Body of pancreas (tissue), 4 donors: ENCODE measurements around the gene TPST1. TPM values are rescaled to one million over a fixed set of nuclear protein-coding genes. Genes with fewer than 3 reads are reported as not detected.

Source experiments
- ATAC-seq: fragments of 150-250 bp; one replicate; pipeline ENCODE4 v1.9.1; 2016
- DNase-seq, 4 donors: peaks; one replicate each; pipeline ENCODE4 v3.0.0-alpha.2; 2019
- H3K27ac ChIP-seq, 4 donors: fragments of 200-600 bp; sonication (generic); 1 replicate in 3 of 4; 2 replicates in 1 of 4; pipeline versions ENCODE4 v1.5.1 to v1.6.1; 2016 to 2019; ENCODE audit warnings: mild to moderate bottlenecking in 1 of 4, mixed read lengths in 1 of 4, moderate library complexity in 1 of 4
- H3K27me3 ChIP-seq, 2 donors: fragments of 200-600 bp; sonication (generic); one replicate each; pipeline ENCODE4 v1.6.0; 2016; ENCODE audit warnings: mild to moderate bottlenecking in 1 of 2
- H3K36me3 ChIP-seq, 2 donors: fragments of 200-600 bp; sonication (generic); replicated peaks in 1 of 2; 2 replicates each; pipeline ENCODE4 v1.5.1; 2016; ENCODE audit warnings: low read depth in 2 of 2; ENCODE audit not compliant: insufficient read depth in 1 of 2
- H3K4me1 ChIP-seq: fragments of 200-600 bp; sonication (generic); one replicate; pipeline ENCODE4 v1.6.0; 2016
- H3K4me3 ChIP-seq, 2 donors: fragments of 200-600 bp; sonication (generic); 1 replicate in 1 of 2; 2 replicates in 1 of 2; pipeline ENCODE4 v1.5.1; 2016 to 2019
- H3K9me3 ChIP-seq, 3 donors: fragments of 200-600 bp; sonication (generic); 1 replicate in 2 of 3; 2 replicates in 1 of 3; pipeline ENCODE4 v1.5.1; 2016
- POLR2A ChIP-seq, 3 donors: fragments of 450-650 bp; IDR thresholded peaks; one replicate each; pipeline ENCODE4 v1.6.1; 2016; ENCODE audit warnings: antibody characterized with exemption in 3 of 3, mild to moderate bottlenecking in 2 of 3
- WGBS, 2 donors: methylation state at CpG; one replicate each; pipeline ENCODE4 v1.1.5; 2017; 5-methylcytosine and 5-hydroxymethylcytosine counted together
- intact Hi-C: fragments of 100-400 bp; cut with DNase I; formaldehyde crosslinking; loops from one replicate; pipeline ENCODE4 v1.15.1; 2023
- total RNA-seq, 2 donors: library from RNA; depleted of rRNA; stranded (reverse); fragments of >200 nt; gene quantifications; one replicate each; pipeline ENCODE4 v1.1.0, GENCODE V29; 2016
- TF ChIP-seq, protein P1 (sequence below), 7 experiments: fragments of 450-650 bp in 4 of 7; fragments of 200-600 bp in 3 of 7; sonication (generic) in 3 of 7; IDR thresholded peaks; one replicate each; pipeline ENCODE4 v1.5.1; 2016 to 2019; ENCODE audit warnings: antibody characterized with exemption in 7 of 7

TPST1 gene
- total RNA-seq, 2 donors from 2014 or later = 12.5 to 16.5 TPM

DNA sequence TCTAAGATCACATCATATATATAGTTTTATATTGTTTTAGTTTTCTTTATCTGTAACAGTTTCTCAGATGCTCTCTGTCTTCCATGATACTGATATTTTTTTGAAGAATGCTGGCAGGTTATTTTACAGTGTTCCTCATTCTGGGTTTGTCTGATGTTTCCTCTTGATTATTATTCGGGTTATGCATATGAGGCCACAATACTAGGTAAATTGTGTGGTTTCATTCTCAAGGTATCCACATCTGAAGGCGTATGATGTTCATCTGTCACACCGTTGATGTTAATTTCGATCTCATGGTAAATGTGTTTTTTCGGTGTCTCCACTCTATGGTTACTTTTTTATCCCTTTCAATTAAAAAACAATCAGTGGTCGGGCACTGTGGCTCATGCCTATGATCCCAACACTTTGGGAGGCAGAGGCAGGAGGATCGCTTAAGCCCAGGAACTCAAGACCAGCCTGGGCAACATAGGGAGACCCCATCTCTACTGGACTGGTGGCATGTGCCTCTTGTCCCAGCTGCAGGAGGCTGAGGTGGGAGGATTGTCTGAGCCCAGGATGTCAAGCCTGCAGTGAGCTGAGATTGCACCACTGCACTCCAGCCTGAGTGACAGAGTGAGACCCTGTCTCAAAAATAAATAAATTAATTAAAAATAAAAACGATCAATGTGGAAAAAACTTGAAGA, 108.9 kb downstream of the TPST1 start:
- TF ChIP-seq POLR2A (IDR thresholded peaks at IDR 0.05) = no peak
- TF ChIP-seq, protein P1, sequence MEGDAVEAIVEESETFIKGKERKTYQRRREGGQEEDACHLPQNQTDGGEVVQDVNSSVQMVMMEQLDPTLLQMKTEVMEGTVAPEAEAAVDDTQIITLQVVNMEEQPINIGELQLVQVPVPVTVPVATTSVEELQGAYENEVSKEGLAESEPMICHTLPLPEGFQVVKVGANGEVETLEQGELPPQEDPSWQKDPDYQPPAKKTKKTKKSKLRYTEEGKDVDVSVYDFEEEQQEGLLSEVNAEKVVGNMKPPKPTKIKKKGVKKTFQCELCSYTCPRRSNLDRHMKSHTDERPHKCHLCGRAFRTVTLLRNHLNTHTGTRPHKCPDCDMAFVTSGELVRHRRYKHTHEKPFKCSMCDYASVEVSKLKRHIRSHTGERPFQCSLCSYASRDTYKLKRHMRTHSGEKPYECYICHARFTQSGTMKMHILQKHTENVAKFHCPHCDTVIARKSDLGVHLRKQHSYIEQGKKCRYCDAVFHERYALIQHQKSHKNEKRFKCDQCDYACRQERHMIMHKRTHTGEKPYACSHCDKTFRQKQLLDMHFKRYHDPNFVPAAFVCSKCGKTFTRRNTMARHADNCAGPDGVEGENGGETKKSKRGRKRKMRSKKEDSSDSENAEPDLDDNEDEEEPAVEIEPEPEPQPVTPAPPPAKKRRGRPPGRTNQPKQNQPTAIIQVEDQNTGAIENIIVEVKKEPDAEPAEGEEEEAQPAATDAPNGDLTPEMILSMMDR (IDR thresholded peaks at IDR 0.05) = no peak
- H3K36me3 ChIP-seq = no peaks in the 10 kb centered on the region
- peaks cover 15% of the 10 kb centered on the region for H3K4me1 ChIP-seq
- H3K9me3 ChIP-seq = no peaks in the 10 kb centered on the region
- 81 to 91% methylated on average over 8 of the region's 8 CpGs for WGBS, 2 donors
- intact Hi-C loops = no loop called here
- H3K4me3 ChIP-seq = no peak overlapping the region
- H3K27ac ChIP-seq = no peak overlapping the region
- DNase-seq (no peak), ATAC-seq (no peak)
- H3K27me3 ChIP-seq = no peaks in the 10 kb centered on the region

DNA sequence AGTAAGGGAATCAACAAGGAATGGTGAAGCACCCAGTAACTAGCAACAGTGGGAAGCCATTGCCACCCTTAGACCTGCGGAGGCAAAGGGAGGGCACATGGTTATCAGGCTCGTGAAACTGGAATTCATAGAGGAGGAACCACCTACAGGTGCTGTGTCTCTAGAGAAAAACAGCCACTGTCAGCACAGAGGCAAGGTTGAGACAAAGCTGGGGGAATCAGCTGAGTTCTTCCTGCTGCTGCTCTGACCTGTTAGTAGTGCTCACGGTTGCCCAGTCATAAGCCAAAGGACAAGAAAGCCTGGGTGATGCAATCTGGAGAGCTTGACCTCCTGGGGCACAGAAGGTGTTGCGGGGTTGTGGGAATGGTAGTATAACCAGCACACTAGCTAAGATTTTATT, 110.1 kb downstream of the TPST1 start:
- intact Hi-C loops = no loop called here
- no peak for ATAC-seq

DNA sequence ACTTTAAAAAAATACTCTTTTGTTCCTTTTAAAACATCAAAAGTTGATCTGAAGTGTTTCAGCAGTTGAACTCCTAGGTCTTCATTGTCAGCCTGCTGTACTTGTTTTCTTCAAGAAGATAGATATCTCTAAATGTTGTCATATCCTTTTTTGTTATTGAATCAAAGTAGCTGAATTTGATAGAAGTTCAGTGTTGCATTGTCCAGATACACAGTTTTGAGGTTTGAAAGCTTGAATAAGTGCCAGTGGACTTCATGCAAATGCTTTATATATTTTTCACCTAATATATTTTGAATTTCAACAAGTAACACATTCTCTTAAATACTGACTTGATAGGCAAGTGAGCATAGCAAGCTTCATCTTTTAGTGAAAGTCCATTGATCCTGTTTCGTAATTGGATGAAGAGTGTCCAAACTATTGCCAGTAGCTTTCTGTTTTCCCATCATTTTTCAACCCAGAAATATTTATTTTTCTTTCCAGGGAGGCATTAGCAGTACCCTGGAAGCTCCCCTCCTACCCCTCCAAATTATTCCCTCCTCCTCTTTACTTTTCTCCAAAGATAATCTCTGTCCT, 114.4 kb downstream of the TPST1 start:
- TF ChIP-seq, protein P1 (IDR thresholded peaks at IDR 0.05) = no peak
- no peak for TF ChIP-seq POLR2A (IDR thresholded peaks at IDR 0.05)
- intact Hi-C loops = no loop called here
- Histone ChIP-seq H3K4me1 (peaks cover 5% of the 10 kb centered on the region), H3K4me3 (no peak overlapping the region), H3K36me3 (no peaks in the 10 kb centered on the region), H3K27me3 (no peaks in the 10 kb centered on the region), H3K9me3 (no peaks in the 10 kb centered on the region), H3K27ac (no peak overlapping the region)
- 87% methylated on average over 1 of the region's 1 CpG for WGBS, 2 donors
- ATAC-seq (no peak), DNase-seq (no peak)

More for the DNA sequence above, 110.1 kb downstream of the TPST1 start:
- TF ChIP-seq, protein P1 (IDR thresholded peaks at IDR 0.05) = no peak
- TF ChIP-seq POLR2A (IDR thresholded peaks at IDR 0.05) = no peak
- Histone ChIP-seq H3K4me1 (peaks cover 4% of the 10 kb centered on the region), H3K4me3 (no peak overlapping the region), H3K9me3 (no peaks in the 10 kb centered on the region), H3K36me3 (no peaks in the 10 kb centered on the region), H3K27ac (no peak overlapping the region), H3K27me3 (no peaks in the 10 kb centered on the region)
- DNase-seq = no peak
- WGBS, 2 donors = 76 to 85% methylated on average over 4 of the region's 4 CpGs

DNA sequence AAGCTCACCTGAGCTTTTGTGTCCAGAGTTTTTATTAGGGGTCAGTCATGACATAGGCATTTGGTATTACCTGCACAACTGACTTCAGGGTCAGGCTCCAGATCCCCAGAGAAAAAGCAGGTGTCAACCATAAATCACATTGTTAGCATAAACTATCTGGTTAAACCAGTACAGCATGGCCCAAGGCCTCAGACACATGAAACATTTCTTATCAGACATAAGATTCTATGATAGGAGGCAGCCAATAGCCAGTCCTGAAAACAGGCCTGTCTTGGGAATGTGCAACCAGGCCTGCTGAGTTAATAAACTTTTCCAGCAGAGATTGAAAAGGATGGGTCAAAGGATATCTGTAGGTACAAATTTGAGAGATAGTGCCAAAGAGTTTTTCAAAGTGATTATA, 116.1 kb downstream of the TPST1 start:
- intact Hi-C loops = no loop called here
- Histone ChIP-seq H3K9me3 (no peaks in the 10 kb centered on the region), H3K4me3 (no peak overlapping the region), H3K27ac (peak overlapping the region in 3 of 4 donors; percentile 3 to 63 (median 17)), H3K27me3 (no peaks in the 10 kb centered on the region), H3K36me3 (no peaks in the 10 kb centered on the region), H3K4me1 (peaks cover 9% of the 10 kb centered on the region)
- DNase-seq (peak in 3 of 4 donors; percentile 27 to 41 (median 40)), ATAC-seq (peak; percentile 89)
- TF ChIP-seq, protein P1 (IDR thresholded peaks at IDR 0.05) = no peak
- TF ChIP-seq POLR2A (IDR thresholded peaks at IDR 0.05) = no peak
